Breast epithelium (tissue), 4 donors: Measurements from ENCODE around the gene NPHP3. TPM values are rescaled to one million over a fixed set of nuclear protein-coding genes. Genes with fewer than 3 reads are reported as not detected.

Experiments used
- DNase-seq, 2 donors: peaks; one replicate each; pipeline ENCODE4 v3.0.0-alpha.2; 2019; ENCODE audit warnings: low spot score in 2 of 2
- H3K27ac ChIP-seq, 2 donors: fragments of 200-600 bp; sonication (generic) in 1 of 2; one replicate each; pipeline ENCODE4 v1.5.1; 2016 to 2019; ENCODE audit warnings: mild to moderate bottlenecking in 1 of 2
- H3K27me3 ChIP-seq, 2 donors: fragments of 200-600 bp; sonication (generic) in 1 of 2; one replicate each; pipeline versions ENCODE4 v1.5.1 to v1.6.0; 2017 to 2019; ENCODE audit warnings: control low read depth in 1 of 2, mild to moderate bottlenecking in 1 of 2
- H3K36me3 ChIP-seq: fragments of 200-600 bp; one replicate; pipeline ENCODE4 v1.5.1; 2019
- H3K4me1 ChIP-seq, 2 donors: fragments of 200-600 bp; sonication (generic); one replicate each; pipeline ENCODE4 v1.5.1; 2016 to 2019; ENCODE audit warnings: control low read depth in 1 of 2
- H3K4me3 ChIP-seq, 3 donors: fragments of 200-600 bp; sonication (generic); 1 replicate in 2 of 3; 2 replicates in 1 of 3; pipeline ENCODE4 v1.5.1; 2016 to 2019; ENCODE audit warnings: mild to moderate bottlenecking in 3 of 3, moderate library complexity in 2 of 3
- H3K9me3 ChIP-seq, 2 donors: fragments of 200-600 bp; sonication (generic) in 1 of 2; one replicate each; pipeline ENCODE4 v1.5.1; 2016 to 2019; ENCODE audit warnings: control low read depth in 1 of 2
- POLR2A ChIP-seq: fragments of 450-650 bp; IDR thresholded peaks from one replicate; pipeline ENCODE4 v1.6.1; 2016; ENCODE audit warnings: antibody characterized with exemption, mild to moderate bottlenecking, moderate library complexity
- POLR2AphosphoS5 ChIP-seq, 3 donors: sonication (generic); formaldehyde crosslinking; IDR thresholded peaks; one replicate each; pipeline ENCODE4 v1.6.1; 2017; ENCODE audit warnings: antibody characterized with exemption in 3 of 3
- intact Hi-C: fragments of 100-400 bp; cut with DNase I; formaldehyde crosslinking; loops from one replicate; pipeline ENCODE4 v1.15.1; 2023; ENCODE audit warnings: low total_unique reads
- total RNA-seq, 3 donors: library from RNA; depleted of rRNA; stranded (reverse); fragments of >200 nt; gene quantifications; one replicate each; pipeline ENCODE4 v1.1.0, GENCODE V29; 2016
- TF ChIP-seq, protein P1 (sequence below), 3 donors: fragments of 450-650 bp; IDR thresholded peaks; one replicate each; pipeline ENCODE4 v1.5.1; 2016 to 2017; ENCODE audit warnings: antibody characterized with exemption in 3 of 3, mild to moderate bottlenecking in 3 of 3, moderate library complexity in 3 of 3

The NPHP3 gene
- total RNA-seq, 3 donors from 2014 or later: 53.0 to 98.2 (median 54.7) TPM

DNA sequence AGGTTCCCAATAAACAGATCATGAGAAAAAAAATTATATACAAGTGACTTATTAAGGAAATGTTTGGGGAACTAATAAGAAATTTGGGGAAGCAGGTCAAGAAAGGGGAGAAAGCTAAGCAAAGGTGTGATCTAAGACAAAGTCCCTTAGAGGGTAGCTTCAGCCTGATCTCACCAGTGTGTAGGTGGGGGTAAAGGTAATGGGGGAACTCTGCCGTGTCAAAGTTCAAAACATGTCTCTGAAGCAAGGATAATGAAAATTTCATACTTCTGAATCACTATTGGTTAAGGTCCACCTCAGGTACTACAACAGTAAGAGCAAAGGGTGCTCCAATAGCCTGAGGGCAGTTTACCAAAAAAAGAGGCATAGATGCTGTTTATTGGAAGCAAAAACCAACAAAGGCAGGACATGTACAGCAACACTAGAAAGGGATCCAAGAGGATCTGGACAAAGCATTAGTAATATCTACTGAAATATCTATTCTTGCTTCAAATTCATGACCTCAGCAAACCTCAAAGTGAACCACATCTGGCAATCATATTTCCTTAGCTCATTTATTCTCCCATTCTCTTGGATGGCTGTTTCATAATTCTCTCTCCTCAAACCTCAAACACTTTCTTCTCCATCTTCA, 69.5 kb downstream of the NPHP3 start:
- TF ChIP-seq POLR2A: no peak
- TF ChIP-seq, protein P1, sequence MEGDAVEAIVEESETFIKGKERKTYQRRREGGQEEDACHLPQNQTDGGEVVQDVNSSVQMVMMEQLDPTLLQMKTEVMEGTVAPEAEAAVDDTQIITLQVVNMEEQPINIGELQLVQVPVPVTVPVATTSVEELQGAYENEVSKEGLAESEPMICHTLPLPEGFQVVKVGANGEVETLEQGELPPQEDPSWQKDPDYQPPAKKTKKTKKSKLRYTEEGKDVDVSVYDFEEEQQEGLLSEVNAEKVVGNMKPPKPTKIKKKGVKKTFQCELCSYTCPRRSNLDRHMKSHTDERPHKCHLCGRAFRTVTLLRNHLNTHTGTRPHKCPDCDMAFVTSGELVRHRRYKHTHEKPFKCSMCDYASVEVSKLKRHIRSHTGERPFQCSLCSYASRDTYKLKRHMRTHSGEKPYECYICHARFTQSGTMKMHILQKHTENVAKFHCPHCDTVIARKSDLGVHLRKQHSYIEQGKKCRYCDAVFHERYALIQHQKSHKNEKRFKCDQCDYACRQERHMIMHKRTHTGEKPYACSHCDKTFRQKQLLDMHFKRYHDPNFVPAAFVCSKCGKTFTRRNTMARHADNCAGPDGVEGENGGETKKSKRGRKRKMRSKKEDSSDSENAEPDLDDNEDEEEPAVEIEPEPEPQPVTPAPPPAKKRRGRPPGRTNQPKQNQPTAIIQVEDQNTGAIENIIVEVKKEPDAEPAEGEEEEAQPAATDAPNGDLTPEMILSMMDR (IDR thresholded peaks at IDR 0.05): no peak
- no peak for TF ChIP-seq POLR2AphosphoS5 (IDR thresholded peaks at IDR 0.05)

DNA sequence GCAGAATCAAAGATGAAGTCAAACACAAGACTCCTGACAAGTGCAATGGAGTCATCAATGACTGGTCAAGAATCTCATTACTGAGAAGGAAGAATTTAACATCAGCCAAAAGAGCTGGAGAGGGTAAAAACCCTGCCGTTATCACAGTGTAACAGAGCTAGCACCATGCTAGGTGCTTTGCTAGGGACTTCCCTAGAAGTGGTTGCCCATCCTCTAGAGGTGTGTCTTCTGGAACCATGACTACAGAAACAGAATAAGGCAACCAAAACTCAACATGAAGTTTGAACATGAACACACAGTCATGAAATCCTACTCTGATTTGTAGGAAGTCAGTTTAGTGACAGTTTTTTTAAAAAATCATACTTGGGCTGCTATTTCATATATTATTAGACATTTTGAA, 72.1 kb downstream of the NPHP3 start:
- Histone ChIP-seq H3K27me3 (no peaks in the 10 kb centered on the region), H3K4me3 (no peak overlapping the region), H3K27ac (no peak overlapping the region), H3K36me3 (no peaks in the 10 kb centered on the region), H3K9me3 (no peaks in the 10 kb centered on the region), H3K4me1 (no peaks in the 10 kb centered on the region)
- DNase-seq: no peak
- TF ChIP-seq, protein P1 (IDR thresholded peaks at IDR 0.05): no peak
- TF ChIP-seq POLR2AphosphoS5 (IDR thresholded peaks at IDR 0.05) (no peak), POLR2A (no peak)
- intact Hi-C loops: no loop called here

More for the DNA sequence above, 69.5 kb downstream of the NPHP3 start:
- no peaks in the 10 kb centered on the region for H3K27me3 ChIP-seq
- H3K36me3 ChIP-seq: no peaks in the 10 kb centered on the region
- H3K4me3 ChIP-seq: no peak overlapping the region
- no peaks in the 10 kb centered on the region for H3K9me3 ChIP-seq
- no peak overlapping the region for H3K27ac ChIP-seq
- intact Hi-C loops: no loop called here
- no peak for DNase-seq
- no peaks in the 10 kb centered on the region for H3K4me1 ChIP-seq

DNA sequence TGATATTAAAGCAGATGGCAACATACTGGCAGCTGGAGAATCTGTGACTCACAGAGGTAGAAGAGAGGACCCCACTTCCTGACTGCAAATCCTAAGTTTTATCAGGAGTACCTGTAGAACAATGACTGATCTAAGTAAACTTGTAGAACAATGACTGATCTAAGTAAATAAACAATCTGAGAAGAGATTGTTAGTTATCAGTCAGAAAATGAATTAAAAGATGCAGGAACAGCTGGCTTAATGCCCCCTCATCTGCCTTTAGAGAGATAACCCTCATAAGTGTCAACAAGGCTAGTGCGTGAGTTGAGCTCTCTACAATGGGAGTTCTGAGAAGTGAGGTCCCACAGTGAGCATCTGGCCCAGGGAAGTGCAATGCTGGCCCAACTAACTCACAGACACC, 77.2 kb downstream of the NPHP3 start:
- no peaks in the 10 kb centered on the region for H3K36me3 ChIP-seq
- TF ChIP-seq POLR2A: no peak
- TF ChIP-seq, protein P1 (IDR thresholded peaks at IDR 0.05): no peak
- no peak for TF ChIP-seq POLR2AphosphoS5 (IDR thresholded peaks at IDR 0.05)
- no peaks in the 10 kb centered on the region for H3K9me3 ChIP-seq
- H3K27ac ChIP-seq: no peak overlapping the region
- DNase-seq: no peak
- H3K27me3 ChIP-seq: no peaks in the 10 kb centered on the region
- intact Hi-C loops: no loop called here
- H3K4me3 ChIP-seq: no peak overlapping the region
- H3K4me1 ChIP-seq: no peaks in the 10 kb centered on the region

DNA sequence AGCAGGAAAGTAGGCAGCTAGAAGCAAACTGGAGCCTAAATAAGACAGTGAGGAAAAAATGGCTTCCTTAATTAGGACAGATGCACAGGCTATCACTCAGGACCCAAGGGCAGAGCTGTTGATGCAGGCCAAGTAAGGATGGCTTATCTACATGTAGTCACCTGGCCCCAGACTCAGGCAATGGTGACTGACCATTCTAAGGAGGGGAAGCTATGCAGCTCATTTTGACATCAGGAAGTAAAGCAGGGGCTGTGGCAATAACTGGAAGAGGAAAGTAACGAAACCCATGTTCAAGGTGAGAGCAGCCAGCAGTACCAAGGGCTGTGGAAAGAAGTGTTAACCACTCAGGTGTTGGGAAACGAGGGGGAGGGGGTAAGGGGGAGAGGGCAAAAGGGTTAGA, 78.8 kb downstream of the NPHP3 start:
- intact Hi-C loops: no loop called here
- Histone ChIP-seq H3K27ac (no peak overlapping the region), H3K4me3 (no peak overlapping the region), H3K9me3 (no peaks in the 10 kb centered on the region), H3K4me1 (no peaks in the 10 kb centered on the region), H3K27me3 (no peaks in the 10 kb centered on the region), H3K36me3 (no peaks in the 10 kb centered on the region)
- DNase-seq: no peak
- TF ChIP-seq, protein P1 (IDR thresholded peaks at IDR 0.05): no peak
- TF ChIP-seq POLR2A (no peak), POLR2AphosphoS5 (IDR thresholded peaks at IDR 0.05) (no peak)

DNA sequence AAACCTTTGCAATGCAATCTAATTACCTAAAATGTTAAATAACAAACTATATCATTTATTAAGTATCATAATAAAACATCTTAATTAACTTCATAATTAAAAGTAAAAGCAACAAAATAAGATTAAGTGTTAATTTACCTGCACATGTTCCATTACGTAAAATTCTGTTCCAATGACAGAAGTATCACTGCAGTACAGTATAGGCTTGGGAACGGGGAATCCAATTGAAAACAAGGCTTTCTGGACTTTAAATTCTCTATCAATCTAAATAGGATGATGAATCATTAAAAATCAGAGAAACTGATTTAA, 79.7 kb downstream of the NPHP3 start:
- no peak for TF ChIP-seq POLR2AphosphoS5 (IDR thresholded peaks at IDR 0.05)
- no peak for TF ChIP-seq POLR2A
- TF ChIP-seq, protein P1 (IDR thresholded peaks at IDR 0.05): no peak
- Histone ChIP-seq H3K36me3 (no peaks in the 10 kb centered on the region), H3K4me1 (no peaks in the 10 kb centered on the region), H3K4me3 (no peak overlapping the region), H3K27ac (no peak overlapping the region), H3K27me3 (no peaks in the 10 kb centered on the region), H3K9me3 (no peaks in the 10 kb centered on the region)
- intact Hi-C loops: no loop called here
- DNase-seq: no peak
